Pancreas (tissue), 10 donors: ENCODE measurements around the gene DERL2. TPM values are rescaled to one million over a fixed set of nuclear protein-coding genes. Genes with fewer than 3 reads are reported as not detected.

Experiments
- ATAC-seq, 4 donors: fragments of 200-7000 bp; cut with Tn5 transposase; one replicate each; pipeline versions ENCODE4 v1.8.0 to v1.9.1; 2020; ENCODE audit warnings: mild to moderate bottlenecking in 4 of 4, moderate library complexity in 4 of 4
- DNase-seq, 6 donors: peaks; one replicate each; pipeline ENCODE4 v3.0.0-alpha.2; 2020
- FAIRE-seq: peaks from 2 replicates; lab custom pipeline; 2012; peaks lifted over from hg19 to GRCh38; lab: Jason Lieb, UNC
- H3K27ac ChIP-seq, 4 donors: fragments of 200-600 bp; sonication (generic); 1 replicate in 3 of 4; 2 replicates in 1 of 4; pipeline versions ENCODE4 v1.5.0 to v1.8.0; 2020
- H3K27me3 ChIP-seq, 4 donors: fragments of 200-600 bp; one replicate each; pipeline ENCODE4 v1.8.0; 2021
- H3K36me3 ChIP-seq, 3 donors: fragments of 200-600 bp; sonication (generic) in 1 of 3; one replicate each; pipeline versions ENCODE4 v1.5.0 to v1.8.0; 2020 to 2021
- H3K4me1 ChIP-seq, 3 donors: fragments of 200-600 bp; one replicate each; pipeline ENCODE4 v1.8.0; 2021
- H3K4me3 ChIP-seq, 4 donors: fragments of 200-600 bp; sonication (generic) in 2 of 4; one replicate each; pipeline versions ENCODE4 v1.5.0 to v1.8.0; 2020 to 2021
- H3K9me3 ChIP-seq, 4 donors: fragments of 200-600 bp; one replicate each; pipeline ENCODE4 v1.8.0; 2021
- WGBS, 2 donors: extraction: QIAGEN DNeasy Blood & Tissue Kit; methylation state at CpG; one replicate each; pipeline ENCODE4 v1.1.7; 2013; 5-methylcytosine and 5-hydroxymethylcytosine counted together
- intact Hi-C, 3 donors: fragments of 100-400 bp; cut with DNase I; formaldehyde crosslinking; loops; one replicate each; pipeline versions ENCODE4 v1.11.1 to v1.14.2; 2022
- polyA plus RNA-seq, 2 donors: library from polyadenylated mRNA; stranded (reverse); fragments of 200-250 nt; gene quantifications; one replicate each; pipeline ENCODE4 v1.2.3, GENCODE V29; 2013
- total RNA-seq, 6 donors: library from RNA; stranded (reverse); fragmentation: NEBNext Ultra II Directional in 4 of 6; extraction: Animal tissue kit (Norgen Biotek cat#: 25700) in 4 of 6; gene quantifications; one replicate each; pipeline versions ENCODE4 v1.2.1 to v1.2.4, GENCODE V29; 2021 to 2023
- TF ChIP-seq, protein P1 (sequence below), 4 donors: fragments of 200-600 bp; sonication (generic) in 3 of 4; IDR thresholded peaks; one replicate each; pipeline versions ENCODE4 v1.5.0 to v1.8.0; 2021; ENCODE audit warnings: antibody characterized with exemption in 4 of 4
- donor health status: healthy with polysubstance abuse.
- donor health status: DM: no; HTN: no; CAD: no; lungs with moderate emphysema.
- donor health status: DM: no; HTN: no; CAD: no.
- donor health status: control.
- donor health status: control.
- donor health status: Bipolar disorder and iron deficiency.
- donor health status: DM: yes; HTN: yes; CAD: no.
- donor health status: DM: no; HTN: no; CAD: no.
- donor health status: DM: no; HTN: no; CAD: no.
- donor health status: DM: yes; HTN: yes; CAD: no.

Gene DERL2
- total and polyA plus RNA-seq, 8 donors, result 44.8 to 77.6 (median 50.1) TPM

DNA sequence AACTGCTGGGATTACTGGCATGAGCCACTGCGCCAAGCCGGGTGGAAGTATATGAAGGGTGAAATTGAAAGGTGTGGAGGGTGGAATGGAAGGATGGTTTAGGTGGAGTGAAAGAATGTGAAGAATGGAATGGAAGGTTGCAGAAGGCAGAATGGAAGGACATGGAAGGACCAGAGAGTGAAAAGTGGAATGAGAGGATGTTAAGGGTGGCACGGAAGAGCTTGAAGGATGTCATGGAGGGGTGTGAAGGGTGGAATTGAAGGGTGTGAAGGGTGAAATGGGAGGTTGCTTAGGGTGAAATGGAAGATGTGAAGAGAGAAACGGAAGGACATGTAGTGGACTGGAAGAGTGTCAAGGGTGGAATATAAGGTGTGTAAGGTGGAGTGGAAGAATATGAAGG, 16.6 kb upstream of the DERL2 start:
- no peak overlapping the region for H3K4me3 ChIP-seq
- no peak overlapping the region for H3K27ac ChIP-seq
- no peaks in the 10 kb centered on the region for H3K36me3 ChIP-seq
- intact Hi-C loops, result no loop called here
- TF ChIP-seq, protein P1, sequence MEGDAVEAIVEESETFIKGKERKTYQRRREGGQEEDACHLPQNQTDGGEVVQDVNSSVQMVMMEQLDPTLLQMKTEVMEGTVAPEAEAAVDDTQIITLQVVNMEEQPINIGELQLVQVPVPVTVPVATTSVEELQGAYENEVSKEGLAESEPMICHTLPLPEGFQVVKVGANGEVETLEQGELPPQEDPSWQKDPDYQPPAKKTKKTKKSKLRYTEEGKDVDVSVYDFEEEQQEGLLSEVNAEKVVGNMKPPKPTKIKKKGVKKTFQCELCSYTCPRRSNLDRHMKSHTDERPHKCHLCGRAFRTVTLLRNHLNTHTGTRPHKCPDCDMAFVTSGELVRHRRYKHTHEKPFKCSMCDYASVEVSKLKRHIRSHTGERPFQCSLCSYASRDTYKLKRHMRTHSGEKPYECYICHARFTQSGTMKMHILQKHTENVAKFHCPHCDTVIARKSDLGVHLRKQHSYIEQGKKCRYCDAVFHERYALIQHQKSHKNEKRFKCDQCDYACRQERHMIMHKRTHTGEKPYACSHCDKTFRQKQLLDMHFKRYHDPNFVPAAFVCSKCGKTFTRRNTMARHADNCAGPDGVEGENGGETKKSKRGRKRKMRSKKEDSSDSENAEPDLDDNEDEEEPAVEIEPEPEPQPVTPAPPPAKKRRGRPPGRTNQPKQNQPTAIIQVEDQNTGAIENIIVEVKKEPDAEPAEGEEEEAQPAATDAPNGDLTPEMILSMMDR (IDR thresholded peaks at IDR 0.05), result no peak
- 86 to 91% methylated on average over 4 of the region's 4 CpGs for WGBS, 2 donors
- no peaks in the 10 kb centered on the region for H3K4me1 ChIP-seq
- peaks cover 0 to 3% (median 0%) of the 10 kb centered on the region in 4 donors for H3K27me3 ChIP-seq
- no peak for DNase-seq
- FAIRE-seq, result no peak
- H3K9me3 ChIP-seq, result no peaks in the 10 kb centered on the region
- ATAC-seq, result no peak

DNA sequence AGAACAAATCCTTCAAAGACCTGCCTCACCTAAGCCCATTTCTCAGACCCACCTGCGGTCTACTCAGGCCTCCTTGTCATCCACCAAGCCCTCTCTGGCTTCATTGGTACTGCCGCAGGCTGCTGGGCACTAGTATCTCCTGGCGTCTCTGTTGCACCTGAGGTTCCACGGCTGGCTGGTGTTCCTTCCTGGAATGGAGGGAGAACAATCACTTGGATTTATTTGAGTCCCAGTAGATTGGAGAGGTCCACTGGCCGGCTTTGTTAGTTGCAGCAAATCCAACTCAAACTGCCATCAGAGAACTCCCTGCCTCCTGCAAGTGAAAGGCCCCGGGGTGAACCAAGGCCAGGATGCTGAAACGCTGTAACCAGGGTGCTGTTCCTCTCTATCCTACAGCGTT, 15.7 kb upstream of the DERL2 start:
- no peak for ATAC-seq
- WGBS, 2 donors, result 66 to 73% methylated on average over 8 of the region's 8 CpGs
- no peak for FAIRE-seq

DNA sequence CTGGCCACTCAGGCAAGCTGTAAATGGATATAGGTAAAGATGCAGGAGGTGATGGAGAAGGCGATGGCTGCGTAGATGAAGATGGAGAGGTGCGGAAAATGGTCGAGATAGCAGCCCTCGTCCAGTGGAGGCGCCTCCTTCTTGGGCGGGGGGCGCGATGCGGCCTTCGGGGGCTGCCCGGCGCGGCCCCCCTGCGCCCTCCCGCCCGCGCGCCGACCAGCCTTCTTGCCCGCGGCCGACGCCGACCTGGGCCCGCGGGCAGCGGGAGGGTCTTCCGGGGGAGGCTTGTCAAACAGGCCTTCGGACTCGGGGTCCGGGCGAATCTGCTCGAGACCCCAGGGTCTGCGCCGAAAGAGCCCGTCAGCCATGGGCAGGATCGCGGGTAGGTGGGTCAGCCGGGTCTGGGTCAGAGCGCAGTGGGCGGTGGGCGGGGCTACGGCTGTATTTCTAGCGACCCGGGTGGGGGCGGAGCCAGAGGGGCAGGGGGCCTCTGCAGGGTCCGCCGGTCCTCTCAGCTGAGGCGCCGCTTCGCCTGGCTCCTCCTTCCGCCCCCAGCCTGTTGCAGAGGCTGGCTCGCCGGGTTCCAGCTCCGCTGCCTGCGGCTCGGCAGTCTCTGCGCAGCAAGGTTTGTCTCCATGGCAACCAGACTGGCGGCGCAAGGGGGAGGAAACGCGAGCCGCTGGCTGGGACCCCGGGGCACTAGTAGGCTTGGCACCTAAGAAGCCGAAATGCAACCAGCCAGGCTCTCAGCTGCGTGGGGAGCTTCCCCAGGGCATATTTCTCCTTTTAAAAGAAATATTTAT, 14.8 kb upstream of the DERL2 start:
- intact Hi-C loops, result no loop called here
- Histone ChIP-seq H3K9me3 (no peaks in the 10 kb centered on the region), H3K27me3 (peaks cover 0 to 3% (median 0%) of the 10 kb centered on the region in 4 donors), H3K4me3 (peak overlapping the region; percentile 12 to 56 (median 28)), H3K4me1 (no peaks in the 10 kb centered on the region), H3K36me3 (no peaks in the 10 kb centered on the region), H3K27ac (no peak overlapping the region)
- DNase-seq (peak; percentile 44 to 87 (median 62)), FAIRE-seq (no peak), ATAC-seq (peak; percentile 70 to 94 (median 92))
- TF ChIP-seq, protein P1 (IDR thresholded peaks at IDR 0.05), result no peak
- WGBS, 2 donors, result 2% methylated on average over 40 to 67 of the region's 67 CpGs

More for the DNA sequence above, 15.7 kb upstream of the DERL2 start:
- intact Hi-C loops, result no loop called here
- H3K9me3 ChIP-seq, result no peaks in the 10 kb centered on the region
- no peaks in the 10 kb centered on the region for H3K4me1 ChIP-seq
- H3K27me3 ChIP-seq, result peaks cover 0 to 3% (median 0%) of the 10 kb centered on the region in 4 donors
- TF ChIP-seq, protein P1 (IDR thresholded peaks at IDR 0.05), result no peak
- no peak overlapping the region for H3K27ac ChIP-seq
- no peak overlapping the region for H3K4me3 ChIP-seq
- H3K36me3 ChIP-seq, result no peaks in the 10 kb centered on the region
- DNase-seq, result no peak

DNA sequence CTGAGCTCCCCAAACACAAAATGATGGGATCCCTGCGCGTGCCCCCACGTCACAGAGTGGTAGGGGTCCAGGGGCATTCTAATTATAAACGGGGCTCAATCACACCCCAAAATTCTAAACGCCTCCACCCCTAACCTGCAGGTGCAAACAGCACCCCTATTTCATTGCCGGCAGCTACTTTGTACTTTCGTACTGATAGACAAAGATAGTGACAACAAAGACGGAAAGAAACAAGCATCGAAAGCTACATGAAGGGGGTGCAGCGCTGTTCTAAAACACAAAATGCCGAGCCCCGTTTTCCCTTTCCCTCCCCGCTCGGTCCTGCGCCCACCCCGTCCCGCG, 14.2 kb upstream of the DERL2 start:
- no peak for DNase-seq
- no peak for FAIRE-seq
- intact Hi-C loops, result no loop called here
- TF ChIP-seq, protein P1 (IDR thresholded peaks at IDR 0.05), result no peak
- WGBS, 2 donors, result 2 to 4% methylated on average over 18 of the region's 18 CpGs
- Histone ChIP-seq H3K9me3 (no peaks in the 10 kb centered on the region), H3K4me1 (no peaks in the 10 kb centered on the region), H3K27ac (no peak overlapping the region), H3K27me3 (peaks cover 0 to 3% (median 0%) of the 10 kb centered on the region in 4 donors), H3K4me3 (peak overlapping the region in 3 of 4 donors; percentile 12 to 56 (median 33)), H3K36me3 (no peaks in the 10 kb centered on the region)
- ATAC-seq, result no peak
